GM23338 (cell line): ENCODE data around the gene PMVK. TPM values are rescaled to one million over a fixed set of nuclear protein-coding genes. Genes with fewer than 3 reads are reported as not detected.

Experiments used
- ATAC-seq: fragments of 200-7000 bp; cut with Tn5 transposase; 3 replicates; pipeline ENCODE4 v1.9.1; 2020
- DNase-seq: peaks from one replicate; pipeline ENCODE4 v3.0.0-alpha.2; 2015; ENCODE audit warnings: low spot score
- H2AFZ ChIP-seq: fragments of 200-600 bp; sonication (generic); 2 replicates; pipeline ENCODE4 v1.8.0; 2016; ENCODE audit warnings: antibody characterized with exemption, mild to moderate bottlenecking, moderate library complexity
- H3F3A ChIP-seq: fragments of 200-600 bp; sonication (generic); replicated peaks from 2 replicates; pipeline ENCODE4 v1.8.0; 2017; ENCODE audit warnings: antibody characterized with exemption, mixed run types, low read depth
- H3K27ac ChIP-seq: fragments of 200-600 bp; sonication (generic); 2 replicates; pipeline ENCODE4 v1.6.1; 2016; ENCODE audit warnings: low read depth
- H3K27me3 ChIP-seq: fragments of 200-600 bp; sonication (generic); 2 replicates; pipeline ENCODE4 v1.8.0; 2016; ENCODE audit warnings: mild to moderate bottlenecking, mixed run types, moderate library complexity; ENCODE audit not compliant: insufficient read depth
- H3K36me3 ChIP-seq: fragments of 200-600 bp; sonication (generic); 2 replicates; pipeline ENCODE4 v1.8.0; 2016; ENCODE audit warnings: mild to moderate bottlenecking; ENCODE audit not compliant: insufficient read depth
- H3K4me1 ChIP-seq: fragments of 200-600 bp; sonication (generic); 2 replicates; pipeline ENCODE4 v1.8.0; 2016; ENCODE audit warnings: mild to moderate bottlenecking, moderate library complexity; ENCODE audit not compliant: insufficient read depth
- H3K4me2 ChIP-seq: fragments of 200-600 bp; sonication (generic); 2 replicates; pipeline ENCODE4 v1.7.1; 2017; ENCODE audit warnings: mixed run types
- H3K4me3 ChIP-seq: fragments of 200-600 bp; sonication (generic); 2 replicates; pipeline ENCODE4 v1.6.1; 2016; ENCODE audit warnings: mixed run types
- H3K79me2 ChIP-seq: fragments of 200-600 bp; sonication (generic); replicated peaks from 2 replicates; pipeline ENCODE4 v1.8.0; 2017; ENCODE audit warnings: mild to moderate bottlenecking; ENCODE audit not compliant: insufficient read depth
- H3K9me2 ChIP-seq: fragments of 200-600 bp; sonication (generic); 2 replicates; pipeline ENCODE4 v1.8.0; 2017; ENCODE audit not compliant: insufficient read depth
- H4K20me1 ChIP-seq: fragments of 200-600 bp; sonication (generic); replicated peaks from 2 replicates; pipeline ENCODE4 v1.8.0; 2017; ENCODE audit warnings: mild to moderate bottlenecking; ENCODE audit not compliant: insufficient read depth
- H3K27ac Mint-ChIP-seq: 2 replicates; pipeline ENCODE4 v1.8.0; 2020; ENCODE audit warnings: inconsistent platforms, mild to moderate bottlenecking, moderate library complexity, mixed read lengths
- H3K27me3 Mint-ChIP-seq: 3 replicates; pipeline ENCODE4 v1.8.0; 2022; ENCODE audit warnings: low read depth, mild to moderate bottlenecking, moderate library complexity, mixed read lengths, inconsistent platforms; ENCODE audit not compliant: insufficient read depth, poor library complexity
- H3K36me3 Mint-ChIP-seq: 3 replicates; pipeline ENCODE4 v1.8.0; 2021; ENCODE audit warnings: low read depth, mild to moderate bottlenecking, inconsistent platforms, moderate library complexity, mixed read lengths
- H3K4me1 Mint-ChIP-seq: 3 replicates; pipeline ENCODE4 v1.8.0; 2020; ENCODE audit warnings: mild to moderate bottlenecking, inconsistent platforms, mixed read lengths
- H3K4me3 Mint-ChIP-seq: 3 replicates; pipeline ENCODE4 v1.8.0; 2021; ENCODE audit warnings: moderate library complexity, mild to moderate bottlenecking, inconsistent platforms, mixed read lengths
- H3K9me3 Mint-ChIP-seq: 3 replicates; pipeline ENCODE4 v1.8.0; 2020; ENCODE audit warnings: moderate library complexity, mild to moderate bottlenecking, inconsistent platforms, mixed read lengths
- CREB1 ChIP-seq: fragments of 250-450 bp; sonication (Bioruptor Pico); IDR thresholded peaks from 2 replicates; pipeline ENCODE4 v1.5.0; 2020; ENCODE audit warnings: low read depth, mild to moderate bottlenecking, moderate library complexity
- CTCF ChIP-seq, 2 experiments: fragments of 200-600 bp in 1 of 2; sonication (generic) in 1 of 2; conservative IDR thresholded peaks; 2 replicates each; pipeline versions ENCODE4 v1.5.1 to v1.6.1; 2016 to 2017; ENCODE audit warnings: antibody characterized with exemption in 2 of 2, low read depth in 2 of 2, mild to moderate bottlenecking in 2 of 2, moderate library complexity in 1 of 2
- ETS1 ChIP-seq: IDR thresholded peaks from 2 replicates; pipeline ENCODE4 v1.6.1; 2016; ENCODE audit warnings: antibody characterized with exemption
- EZH2 ChIP-seq: fragments of 200-600 bp; sonication (generic); IDR thresholded peaks from one replicate; pipeline ENCODE4 v1.8.0; 2017; ENCODE audit warnings: antibody characterized with exemption, mild to moderate bottlenecking, low read depth; ENCODE audit not compliant: unreplicated experiment
- EZH2phosphoT487 ChIP-seq: fragments of 200-600 bp; sonication (generic); IDR thresholded peaks from one replicate; pipeline ENCODE4 v1.8.1; 2018; ENCODE audit warnings: antibody characterized with exemption; ENCODE audit not compliant: unreplicated experiment
- JUNB ChIP-seq: IDR thresholded peaks from one replicate; pipeline ENCODE4 v1.6.1; 2016; ENCODE audit warnings: antibody characterized with exemption; ENCODE audit not compliant: unreplicated experiment
- POLR2AphosphoS5 ChIP-seq: IDR thresholded peaks from 2 replicates; pipeline ENCODE4 v1.6.1; 2016; ENCODE audit warnings: antibody characterized with exemption, low read depth
- STAT1 ChIP-seq: IDR thresholded peaks from one replicate; pipeline ENCODE4 v1.6.1; 2016; ENCODE audit warnings: antibody characterized with exemption; ENCODE audit not compliant: unreplicated experiment
- ZNF114 ChIP-seq: fragments of 250-450 bp; sonication (Bioruptor Pico); IDR thresholded peaks from 2 replicates; pipeline ENCODE4 v1.5.0; 2020; ENCODE audit warnings: mild to moderate bottlenecking, moderate library complexity
- ZNF331 ChIP-seq: fragments of 250-450 bp; sonication (Bioruptor Pico); IDR thresholded peaks from 2 replicates; pipeline ENCODE4 v1.5.0; 2020; ENCODE audit warnings: low read depth, mild to moderate bottlenecking, moderate library complexity
- ZNF462 ChIP-seq: fragments of 250-450 bp; sonication (Bioruptor Pico); IDR thresholded peaks from 2 replicates; pipeline ENCODE4 v1.5.0; 2020; ENCODE audit warnings: mild to moderate bottlenecking, moderate library complexity
- polyA plus RNA-seq: library from polyadenylated mRNA; unstranded; fragments of >200 nt; fragmentation: Nextera tagmentation; extraction: Ambion mirVana; gene quantifications from 2 replicates; pipeline ENCODE4 v1.2.1, GENCODE V29; 2016
- total RNA-seq: library from RNA; depleted of rRNA; stranded (reverse); fragments of >200 nt; shearing (Covaris generic); gene quantifications from 2 replicates; pipeline ENCODE4 v1.2.3, GENCODE V29; 2014

Gene PMVK
- total and polyA plus RNA-seq, 2 experiments from 2014 or later, result 8.1 to 25.0 TPM

GRCh38 chr1:154962156-154962749, 25.7 kb upstream of the PMVK start:
- DNase-seq (peak; percentile 60), ATAC-seq (peak; percentile 18)
- H3K36me3 Mint-ChIP-seq, result peaks cover 72% of the 10 kb centered on the region
- Histone ChIP-seq H3K4me2 (peak overlapping the region; percentile 91), H3K79me2 (peaks cover 17% of the 10 kb centered on the region), H2AFZ (0 out of 2 replicates have a peak overlapping the region, but pooled peaks have one; percentile 43), H3K27ac (peak overlapping the region; percentile 97), H3F3A (peaks cover 52% of the 10 kb centered on the region), H3K4me3 (peak overlapping the region; percentile 92), H3K4me1 (peaks cover 35% of the 10 kb centered on the region), H4K20me1 (peaks cover 30% of the 10 kb centered on the region), H3K27me3 (no peaks in the 10 kb centered on the region), H3K9me2 (no peaks in the 10 kb centered on the region), H3K36me3 (peaks cover 32% of the 10 kb centered on the region)
- H3K4me3 Mint-ChIP-seq, result peak overlapping the region; percentile 81
- H3K4me1 Mint-ChIP-seq, result peaks cover 39% of the 10 kb centered on the region
- peak overlapping the region; percentile 90 for H3K27ac Mint-ChIP-seq
- H3K27me3 Mint-ChIP-seq, result peaks cover 14% of the 10 kb centered on the region
- no peak for TF ChIP-seq EZH2
- no peaks in the 10 kb centered on the region for H3K9me3 Mint-ChIP-seq

- H3K9me2 ChIP-seq, result no peaks in the 10 kb centered on the region
- peak within 1 kb of the TSS; percentile 97 for H3K27ac ChIP-seq
- H2AFZ ChIP-seq, result 0 out of 2 replicates have a peak within 1 kb of the TSS, but pooled peaks have one; percentile 43
- peak; percentile 79 for ATAC-seq
- peaks cover 45% of the 10 kb centered on the region for H3K4me1 Mint-ChIP-seq
- peak; percentile 89 for DNase-seq
- H3K4me1 ChIP-seq, result peaks cover 43% of the 10 kb centered on the region
- H3K27me3 ChIP-seq, result no peaks in the 10 kb centered on the region
- H3K36me3 Mint-ChIP-seq, result peaks cover 65% of the 10 kb centered on the region
- peaks cover 49% of the 10 kb centered on the region for H3F3A ChIP-seq
- H3K27ac Mint-ChIP-seq, result peak within 1 kb of the TSS; percentile 90
- peak within 1 kb of the TSS; percentile 92 for H3K4me3 ChIP-seq
- H3K4me2 ChIP-seq, result peak within 1 kb of the TSS; percentile 91
- peaks cover 24% of the 10 kb centered on the region for H3K36me3 ChIP-seq
- H3K9me3 Mint-ChIP-seq, result no peaks in the 10 kb centered on the region
- H3K79me2 ChIP-seq, result peaks cover 13% of the 10 kb centered on the region
- peaks cover 15% of the 10 kb centered on the region for H3K27me3 Mint-ChIP-seq
- H3K4me3 Mint-ChIP-seq, result peak within 1 kb of the TSS; percentile 94
- H4K20me1 ChIP-seq, result peaks cover 30% of the 10 kb centered on the region
- no peak for TF ChIP-seq JUNB
- peak; percentile 77 for TF ChIP-seq POLR2AphosphoS5
- TF ChIP-seq CTCF (conservative IDR thresholded peaks at IDR 0.05; ENCODE audit: low read depth in 2 of 2), result peak; percentile 32 to 52
- TF ChIP-seq ZNF331 (CRISPR knock-in tag), result no peak
- TF ChIP-seq ZNF462, result no peak
- TF ChIP-seq CREB1 (CRISPR knock-in tag), result peak; percentile 54
- no peak for TF ChIP-seq EZH2phosphoT487
- TF ChIP-seq STAT1, result no peak
- no peak for TF ChIP-seq ETS1
- TF ChIP-seq ZNF114 (CRISPR knock-in tag), result no peak
These were observed 25.0 kb upstream of the PMVK start, which contains the start of gene PYGO2 for GRCh38 chr1:154961207-154962155. Gene PYGO2 (minus strand): TSS chr1:154961782. CDS start chr1:154961576, 206 bp downstream.
